ENCODE data around the gene ACTN4. TPM values are rescaled to one million over a fixed set of nuclear protein-coding genes. Genes with fewer than 3 reads are reported as not detected.

The ACTN4 gene
- polyA plus RNA-seq, 1 experiment = 970 TPM

- Histone ChIP-seq H3K4me3 (ENCODE audit: low read depth, low read length) (no peak overlapping the region), H3K27me3 (ENCODE audit: control insufficient read depth, insufficient read depth, low read length) (no peaks in the 10 kb centered on the region), H3K36me3 (ENCODE audit: control insufficient read depth, insufficient read depth, low read length) (no peaks in the 10 kb centered on the region; the same call in 1 of the 2 replicates)
- ChIA-PET POLR2A (no interaction called here), CTCF (interaction anchor here (1.7 kb wide), 1 partner anchor 41 kb away, joined by 4 read pairs; no protein-coding TSS in a partner anchor)
- TF ChIP-seq, protein P1, sequence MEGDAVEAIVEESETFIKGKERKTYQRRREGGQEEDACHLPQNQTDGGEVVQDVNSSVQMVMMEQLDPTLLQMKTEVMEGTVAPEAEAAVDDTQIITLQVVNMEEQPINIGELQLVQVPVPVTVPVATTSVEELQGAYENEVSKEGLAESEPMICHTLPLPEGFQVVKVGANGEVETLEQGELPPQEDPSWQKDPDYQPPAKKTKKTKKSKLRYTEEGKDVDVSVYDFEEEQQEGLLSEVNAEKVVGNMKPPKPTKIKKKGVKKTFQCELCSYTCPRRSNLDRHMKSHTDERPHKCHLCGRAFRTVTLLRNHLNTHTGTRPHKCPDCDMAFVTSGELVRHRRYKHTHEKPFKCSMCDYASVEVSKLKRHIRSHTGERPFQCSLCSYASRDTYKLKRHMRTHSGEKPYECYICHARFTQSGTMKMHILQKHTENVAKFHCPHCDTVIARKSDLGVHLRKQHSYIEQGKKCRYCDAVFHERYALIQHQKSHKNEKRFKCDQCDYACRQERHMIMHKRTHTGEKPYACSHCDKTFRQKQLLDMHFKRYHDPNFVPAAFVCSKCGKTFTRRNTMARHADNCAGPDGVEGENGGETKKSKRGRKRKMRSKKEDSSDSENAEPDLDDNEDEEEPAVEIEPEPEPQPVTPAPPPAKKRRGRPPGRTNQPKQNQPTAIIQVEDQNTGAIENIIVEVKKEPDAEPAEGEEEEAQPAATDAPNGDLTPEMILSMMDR (IDR thresholded peaks at IDR 0.05; ENCODE audit: insufficient read depth, low read depth, low read length) = no peak
- no peak for DNase-seq (ENCODE audit: low read depth)
Measured at GRCh38 chr19:38676878-38677646, 29.6 kb downstream of the ACTN4 start.

DNA sequence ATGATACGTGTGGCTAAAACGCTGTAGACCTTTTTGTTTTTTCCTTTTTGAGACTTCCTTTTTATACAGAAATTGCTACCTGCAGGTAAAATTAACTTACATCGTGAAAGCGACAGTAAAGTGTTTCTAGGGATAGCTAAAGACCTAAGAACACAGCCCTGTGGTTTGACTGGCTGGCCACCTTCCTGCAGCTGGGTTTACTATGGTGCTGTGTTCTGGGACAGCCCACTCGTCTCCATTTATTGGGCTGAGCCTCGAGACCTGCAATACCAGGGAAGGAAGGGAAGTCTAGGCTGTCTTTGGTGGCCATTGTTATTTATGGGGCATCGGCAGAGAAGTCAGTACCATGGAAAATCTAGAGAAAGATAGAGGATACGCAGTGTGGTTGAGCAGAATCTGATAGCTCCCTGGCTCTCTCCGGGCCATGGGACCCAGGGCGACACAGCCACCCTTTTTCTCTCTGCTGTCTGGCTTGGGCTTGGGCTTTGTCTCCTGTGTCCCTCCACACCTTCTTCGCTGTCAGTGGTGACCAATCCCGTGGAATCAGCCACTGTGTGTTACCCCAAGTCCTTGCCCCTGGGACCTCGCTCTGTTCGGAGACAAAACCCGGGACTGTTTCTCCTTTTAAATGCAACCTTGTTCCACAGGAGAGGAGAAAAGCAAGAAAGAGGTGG lies 30.9 kb downstream of the ACTN4 start:
- ChIA-PET CTCF (interaction anchor here (1.7 kb wide), 1 partner anchor 42 kb away, joined by 4 read pairs; no protein-coding TSS in a partner anchor), POLR2A (interaction anchor here (0.5 to 0.6 kb wide), 2 partner anchors 31 to 151 kb away, joined by 3 to 5 read pairs; no protein-coding TSS in a partner anchor)
- TF ChIP-seq, protein P1 (IDR thresholded peaks at IDR 0.05; ENCODE audit: insufficient read depth, low read depth, low read length) = no peak
- Histone ChIP-seq H3K27me3 (ENCODE audit: control insufficient read depth, insufficient read depth, low read length) (no peaks in the 10 kb centered on the region), H3K36me3 (ENCODE audit: control insufficient read depth, insufficient read depth, low read length) (peaks cover 4% of the 10 kb centered on the region), H3K4me3 (ENCODE audit: low read depth, low read length) (no peak overlapping the region)
- DNase-seq (ENCODE audit: low read depth) = no peak

GRCh38 chr19:38678891-38679494 lies 31.5 kb downstream of the ACTN4 start:
- TF ChIP-seq, protein P1 (IDR thresholded peaks at IDR 0.05; ENCODE audit: insufficient read depth, low read depth, low read length) = no peak
- DNase-seq (ENCODE audit: low read depth) = no peak
- Histone ChIP-seq H3K27me3 (ENCODE audit: control insufficient read depth, insufficient read depth, low read length) (no peaks in the 10 kb centered on the region), H3K36me3 (ENCODE audit: control insufficient read depth, insufficient read depth, low read length) (peaks cover 4% of the 10 kb centered on the region), H3K4me3 (ENCODE audit: low read depth, low read length) (no peak overlapping the region)
- ChIA-PET POLR2A (no interaction called here), CTCF (no interaction called here)

DNA sequence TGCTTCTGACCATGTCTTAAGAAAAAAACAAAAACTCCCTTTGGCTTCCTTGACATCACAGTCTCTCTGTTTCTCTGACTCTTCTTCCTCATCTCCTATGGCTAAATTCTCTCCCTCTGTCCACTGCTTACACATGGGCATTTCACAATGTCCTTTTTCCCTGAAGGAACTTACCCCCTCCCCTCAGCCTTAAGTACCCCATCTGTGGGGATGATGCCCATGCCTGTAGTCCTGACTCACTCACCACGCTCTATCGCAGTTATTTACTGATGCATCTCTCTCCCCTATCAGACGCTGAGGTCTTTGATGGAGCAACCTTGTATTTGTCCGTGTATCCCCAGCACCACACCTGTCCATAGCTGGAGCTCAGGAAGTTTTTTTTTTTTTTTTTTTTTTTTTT lies 32.4 kb downstream of the ACTN4 start:
- Histone ChIP-seq H3K4me3 (ENCODE audit: low read depth, low read length) (no peak overlapping the region), H3K27me3 (ENCODE audit: control insufficient read depth, insufficient read depth, low read length) (no peaks in the 10 kb centered on the region), H3K36me3 (ENCODE audit: control insufficient read depth, insufficient read depth, low read length) (peaks cover 4% of the 10 kb centered on the region)
- POLR2A ChIA-PET = interaction anchor here (0.6 kb wide), 4 partner anchors 11 to 1686 kb away, joined by 3 to 6 read pairs (median 4); no protein-coding TSS in a partner anchor
- CTCF ChIA-PET = no interaction called here
- DNase-seq (ENCODE audit: low read depth) = no peak
- TF ChIP-seq, protein P1 (IDR thresholded peaks at IDR 0.05; ENCODE audit: insufficient read depth, low read depth, low read length) = no peak

Measured in BJ (cell line).